Measurements from ENCODE around the gene STAT3.
"Not testable (repeated sequence)": the region's sequence is repeated elsewhere in the genome, so short reads cannot be mapped to it uniquely, and the experiment has no call there.

STAT3 gene

DNA sequence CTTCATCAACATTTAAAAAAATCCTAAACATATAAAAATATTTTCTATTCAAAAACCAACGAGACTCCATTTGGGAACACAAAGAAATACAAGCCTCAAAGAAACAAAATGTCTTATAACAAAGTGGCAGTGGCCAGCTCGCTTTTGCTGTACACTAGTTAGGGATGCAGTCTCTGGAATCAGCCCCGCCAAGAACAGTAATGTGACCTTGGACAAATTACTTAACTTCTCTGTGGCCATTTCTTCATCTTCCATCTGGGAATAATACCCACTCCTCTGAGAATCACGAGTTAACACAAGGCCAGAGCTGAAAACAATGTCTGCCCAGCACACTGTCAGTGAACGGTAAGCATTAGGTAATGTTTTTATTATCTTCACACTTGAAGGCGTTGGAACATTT, 117.6 kb downstream of the STAT3 start:
- TF ChIP-seq, protein P1, sequence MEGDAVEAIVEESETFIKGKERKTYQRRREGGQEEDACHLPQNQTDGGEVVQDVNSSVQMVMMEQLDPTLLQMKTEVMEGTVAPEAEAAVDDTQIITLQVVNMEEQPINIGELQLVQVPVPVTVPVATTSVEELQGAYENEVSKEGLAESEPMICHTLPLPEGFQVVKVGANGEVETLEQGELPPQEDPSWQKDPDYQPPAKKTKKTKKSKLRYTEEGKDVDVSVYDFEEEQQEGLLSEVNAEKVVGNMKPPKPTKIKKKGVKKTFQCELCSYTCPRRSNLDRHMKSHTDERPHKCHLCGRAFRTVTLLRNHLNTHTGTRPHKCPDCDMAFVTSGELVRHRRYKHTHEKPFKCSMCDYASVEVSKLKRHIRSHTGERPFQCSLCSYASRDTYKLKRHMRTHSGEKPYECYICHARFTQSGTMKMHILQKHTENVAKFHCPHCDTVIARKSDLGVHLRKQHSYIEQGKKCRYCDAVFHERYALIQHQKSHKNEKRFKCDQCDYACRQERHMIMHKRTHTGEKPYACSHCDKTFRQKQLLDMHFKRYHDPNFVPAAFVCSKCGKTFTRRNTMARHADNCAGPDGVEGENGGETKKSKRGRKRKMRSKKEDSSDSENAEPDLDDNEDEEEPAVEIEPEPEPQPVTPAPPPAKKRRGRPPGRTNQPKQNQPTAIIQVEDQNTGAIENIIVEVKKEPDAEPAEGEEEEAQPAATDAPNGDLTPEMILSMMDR (IDR thresholded peaks at IDR 0.05; ENCODE audit: extremely low read depth, missing control alignments), result no peak
- DNase-seq (ENCODE audit: low spot score), result no peak

DNA sequence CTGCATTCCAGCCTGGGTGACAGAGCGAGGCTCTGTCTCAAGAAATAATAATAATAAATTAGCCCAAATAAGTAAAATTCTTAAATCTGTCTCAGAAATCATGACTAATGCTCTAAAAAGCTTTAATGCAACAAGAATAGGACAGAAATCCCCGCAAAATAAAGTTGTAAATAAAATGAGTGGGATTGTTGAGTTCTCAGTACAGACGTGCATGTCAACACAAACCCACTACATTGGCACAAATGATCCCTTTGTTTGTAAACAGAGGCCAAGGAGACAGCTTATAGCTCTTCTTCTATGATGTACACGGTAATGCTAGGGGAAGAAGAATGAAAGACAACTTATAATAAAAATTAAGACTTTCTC, 118.1 kb downstream of the STAT3 start:
- TF ChIP-seq, protein P1 (IDR thresholded peaks at IDR 0.05; ENCODE audit: extremely low read depth, missing control alignments), result no peak
- no peak for DNase-seq (ENCODE audit: low spot score)

DNA sequence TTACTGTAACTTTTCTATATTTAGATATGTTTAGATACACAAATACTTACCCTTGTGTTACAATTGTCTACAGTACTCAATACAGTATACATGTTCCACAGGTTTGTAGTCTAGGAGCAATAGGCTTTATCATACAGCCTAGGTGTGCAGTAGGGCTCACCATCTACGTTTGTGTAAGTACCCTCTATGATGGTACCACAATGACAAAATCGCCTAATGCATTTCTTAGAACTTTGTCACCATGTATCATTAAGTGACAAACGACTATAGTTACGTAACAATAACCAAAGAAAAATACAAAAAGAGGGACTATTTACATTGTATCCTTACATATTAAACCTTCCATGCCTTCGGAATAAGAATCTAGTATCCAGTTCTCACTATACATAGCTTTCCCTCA, 120.0 kb downstream of the STAT3 start:
- DNase-seq (ENCODE audit: low spot score), result no peak
- TF ChIP-seq, protein P1 (IDR thresholded peaks at IDR 0.05; ENCODE audit: extremely low read depth, missing control alignments), result no peak

DNA sequence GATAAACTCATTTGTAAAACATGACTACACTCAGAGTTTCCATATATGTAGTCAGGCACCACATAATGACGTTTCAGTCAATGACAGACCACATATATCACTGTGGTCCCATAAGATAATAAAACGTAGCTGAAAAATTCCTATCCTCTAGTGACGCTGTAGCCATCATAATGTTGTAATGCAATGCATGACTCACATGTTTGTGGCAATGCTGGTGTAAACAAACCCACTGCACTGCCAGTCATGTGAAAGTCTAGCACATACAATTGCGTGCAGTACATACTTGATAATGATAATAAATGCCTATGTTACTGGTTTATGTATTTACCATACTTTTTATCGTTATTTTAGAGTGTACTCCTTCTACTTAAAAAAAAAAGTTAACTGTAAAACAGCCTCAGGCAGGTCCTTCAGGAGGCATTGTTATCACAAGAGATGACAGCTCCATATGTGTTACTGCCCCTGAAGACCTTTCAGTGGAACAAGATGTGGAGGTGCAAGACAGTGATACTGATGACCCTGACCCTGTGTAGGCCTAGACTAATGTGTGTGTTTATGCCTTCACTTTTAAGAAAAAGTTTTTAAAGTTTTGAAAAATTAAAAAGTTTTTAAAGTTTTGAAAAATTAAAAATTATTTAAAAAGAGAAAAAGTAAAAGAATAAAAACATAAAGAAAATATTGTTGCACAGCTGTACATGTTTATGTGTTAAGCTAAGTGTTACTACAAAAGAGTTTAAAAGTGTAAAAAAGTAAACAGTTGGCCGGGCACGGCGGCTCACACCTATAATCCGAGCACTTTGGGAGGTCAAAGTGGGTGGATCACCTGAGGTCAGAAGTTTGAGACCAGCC, 121.1 kb downstream of the STAT3 start:
- TF ChIP-seq, protein P1 (IDR thresholded peaks at IDR 0.05; ENCODE audit: extremely low read depth, missing control alignments), result no peak
- no peak for DNase-seq (ENCODE audit: low spot score)

DNA sequence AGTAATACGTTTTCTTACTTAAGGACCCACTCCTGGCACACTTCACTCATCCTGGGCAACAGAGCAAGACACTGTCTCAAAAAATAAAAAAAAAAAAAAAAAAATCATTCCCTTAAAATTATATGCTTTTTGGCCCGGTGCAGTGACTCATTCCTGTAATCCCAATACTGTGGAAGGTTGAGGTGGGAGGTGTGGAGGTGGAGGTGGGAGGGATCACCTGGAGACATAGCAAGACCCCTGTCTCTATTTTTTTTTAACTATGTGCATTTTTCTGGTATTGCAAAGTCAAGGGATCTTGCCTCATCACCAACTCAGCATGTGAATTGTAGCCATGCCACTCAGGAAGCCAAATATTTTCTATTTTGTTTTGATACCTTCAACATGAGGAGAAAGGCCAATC, 121.8 kb downstream of the STAT3 start:
- TF ChIP-seq, protein P1 (IDR thresholded peaks at IDR 0.05; ENCODE audit: extremely low read depth, missing control alignments), result no peak
- DNase-seq (ENCODE audit: low spot score), result no peak

DNA sequence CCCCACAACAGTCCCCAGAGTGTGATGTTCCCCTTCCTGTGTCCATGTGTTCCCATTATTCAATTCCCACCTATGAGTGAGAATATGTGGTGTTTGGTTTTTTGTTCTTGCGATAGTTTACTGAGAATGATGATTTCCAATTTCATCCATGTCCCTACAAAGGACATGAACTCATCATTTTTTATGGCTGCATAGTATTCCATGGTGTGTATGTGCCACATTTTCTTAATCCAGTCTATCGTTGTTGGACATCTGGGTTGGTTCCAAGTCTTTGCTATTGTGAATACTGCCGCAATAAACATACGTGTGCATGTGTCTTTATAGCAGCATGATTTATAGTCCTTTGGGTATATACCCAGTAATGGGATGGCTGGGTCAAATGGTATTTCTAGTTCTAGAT, 123.9 kb downstream of the STAT3 start:
- DNase-seq (ENCODE audit: low spot score), result not testable (repeated sequence)

Data from GM20000 (cell line).